ENCODE measurements around the gene LDB2. TPM values are rescaled to one million over a fixed set of nuclear protein-coding genes. Genes with fewer than 3 reads are reported as not detected.
"Not testable (repeated sequence)": the region's sequence is repeated elsewhere in the genome, so short reads cannot be mapped to it uniquely, and the experiment has no call there.

LDB2 gene
- total RNA-seq, 2 donors from 2014 or later, result 31.0 to 34.1 TPM

DNA sequence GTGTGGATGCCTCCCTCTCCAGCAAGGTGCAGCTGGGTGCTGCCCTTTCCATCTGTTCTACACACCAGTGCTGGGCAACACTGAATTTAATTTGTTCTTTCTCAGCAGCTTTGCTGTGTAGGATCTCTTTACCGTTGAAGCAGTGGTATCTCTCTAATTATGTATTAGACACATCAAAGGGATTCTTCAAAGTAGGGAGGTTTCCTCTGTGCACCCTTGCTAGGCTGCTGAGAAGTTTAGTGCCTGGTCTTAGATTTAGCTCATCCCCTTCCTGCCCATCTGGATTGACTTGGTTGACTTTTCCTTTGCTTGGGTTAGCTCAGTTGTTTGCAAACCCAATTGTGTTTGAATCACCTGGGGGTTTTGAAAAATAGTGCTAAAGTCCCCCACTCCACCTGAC is 27.8 kb upstream of the LDB2 start:
- no peak for ATAC-seq (ENCODE audit: insufficient number of reproducible peaks, low FRiP score, low read depth)
- no peak for TF ChIP-seq CTCF (IDR thresholded peaks at IDR 0.05)
- no peaks in the 10 kb centered on the region for H3K36me3 ChIP-seq
- no peaks in the 10 kb centered on the region for H3K4me1 ChIP-seq (ENCODE audit: control insufficient read depth in 1 of 2, low read depth in 2 of 2)
- no peaks in the 10 kb centered on the region for H3K9me3 ChIP-seq
- DNase-seq (ENCODE audit: low spot score), result no peak
- H3K27me3 ChIP-seq (replicated peaks; ENCODE audit: insufficient read depth), result no peaks in the 10 kb centered on the region
- no peak overlapping the region for H3K27ac ChIP-seq
- H3K4me3 ChIP-seq, result no peak overlapping the region

- not testable (repeated sequence) for DNase-seq (ENCODE audit: low spot score); H3K27ac ChIP-seq; H3K36me3 ChIP-seq; H3K4me1 ChIP-seq (ENCODE audit: control insufficient read depth in 1 of 2, low read depth in 2 of 2); H3K9me3 ChIP-seq; H3K27me3 ChIP-seq (replicated peaks; ENCODE audit: insufficient read depth); H3K4me3 ChIP-seq; ATAC-seq (ENCODE audit: insufficient number of reproducible peaks, low FRiP score, low read depth)
Measured at GRCh38 chr4:16918716-16919115, 20.3 kb upstream of the LDB2 start.

DNA sequence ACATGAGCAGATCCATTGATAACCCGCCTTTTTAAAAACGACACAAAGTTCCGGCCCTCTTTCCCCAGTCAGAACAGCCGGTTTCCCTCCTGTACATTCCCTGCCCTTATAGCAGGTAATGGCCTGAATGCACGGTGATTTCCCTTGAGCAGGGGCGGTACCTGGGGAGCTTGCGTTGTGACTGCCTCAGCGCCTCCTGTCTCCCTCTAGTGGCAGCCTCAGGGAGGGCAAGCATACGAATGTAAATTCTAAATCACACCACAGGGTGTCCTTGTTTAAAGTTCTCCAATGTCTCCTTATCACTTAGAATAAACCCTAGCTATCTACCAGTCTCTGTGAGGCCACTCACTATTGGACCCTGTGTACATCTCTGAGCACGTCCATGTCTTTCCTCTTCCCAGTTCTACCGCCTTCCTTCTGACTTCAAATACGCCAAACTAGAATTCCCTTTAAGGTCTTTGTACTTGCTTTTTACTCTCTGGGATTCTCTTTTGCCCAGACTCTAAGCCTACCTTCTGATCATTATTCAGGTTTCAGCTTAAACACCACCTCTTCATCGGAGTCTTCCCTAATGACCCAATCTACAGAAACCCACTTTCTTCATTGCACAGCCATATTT is 18.4 kb upstream of the LDB2 start:
- H3K4me3 ChIP-seq, result no peak overlapping the region
- H3K4me1 ChIP-seq (ENCODE audit: control insufficient read depth in 1 of 2, low read depth in 2 of 2), result no peaks in the 10 kb centered on the region
- no peaks in the 10 kb centered on the region for H3K36me3 ChIP-seq
- no peaks in the 10 kb centered on the region for H3K27me3 ChIP-seq (replicated peaks; ENCODE audit: insufficient read depth)
- H3K9me3 ChIP-seq, result no peaks in the 10 kb centered on the region
- H3K27ac ChIP-seq, result no peak overlapping the region
- DNase-seq (ENCODE audit: low spot score), result no peak
- TF ChIP-seq CTCF (IDR thresholded peaks at IDR 0.05), result peak; percentile 51
- no peak for ATAC-seq (ENCODE audit: insufficient number of reproducible peaks, low FRiP score, low read depth)

DNA sequence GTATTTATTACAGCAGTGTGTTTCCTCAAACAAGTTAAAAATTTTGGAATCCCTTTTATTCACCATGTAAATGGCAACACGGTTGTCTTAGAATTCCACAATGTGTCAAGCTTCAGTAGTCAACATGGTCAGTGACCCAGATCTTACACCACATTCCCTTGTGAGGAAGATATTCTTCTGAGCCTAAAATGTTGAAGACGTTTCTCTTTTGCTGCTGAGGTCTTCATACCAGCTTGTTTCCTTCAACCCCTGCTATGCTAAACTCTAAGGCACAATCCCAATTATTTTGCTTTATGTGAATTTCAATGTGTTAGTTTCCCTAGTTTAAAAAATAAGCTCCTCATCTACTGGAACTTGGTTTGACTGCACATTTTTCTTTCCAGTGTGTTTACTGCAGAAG is 17.6 kb upstream of the LDB2 start:
- H3K27me3 ChIP-seq (replicated peaks; ENCODE audit: insufficient read depth), result no peaks in the 10 kb centered on the region
- H3K4me1 ChIP-seq (ENCODE audit: control insufficient read depth in 1 of 2, low read depth in 2 of 2), result no peaks in the 10 kb centered on the region
- no peaks in the 10 kb centered on the region for H3K36me3 ChIP-seq
- H3K9me3 ChIP-seq, result no peaks in the 10 kb centered on the region
- ATAC-seq (ENCODE audit: insufficient number of reproducible peaks, low FRiP score, low read depth) (no peak), DNase-seq (ENCODE audit: low spot score) (no peak)
- H3K27ac ChIP-seq, result no peak overlapping the region
- H3K4me3 ChIP-seq, result no peak overlapping the region
- no peak for TF ChIP-seq CTCF (IDR thresholded peaks at IDR 0.05)

DNA sequence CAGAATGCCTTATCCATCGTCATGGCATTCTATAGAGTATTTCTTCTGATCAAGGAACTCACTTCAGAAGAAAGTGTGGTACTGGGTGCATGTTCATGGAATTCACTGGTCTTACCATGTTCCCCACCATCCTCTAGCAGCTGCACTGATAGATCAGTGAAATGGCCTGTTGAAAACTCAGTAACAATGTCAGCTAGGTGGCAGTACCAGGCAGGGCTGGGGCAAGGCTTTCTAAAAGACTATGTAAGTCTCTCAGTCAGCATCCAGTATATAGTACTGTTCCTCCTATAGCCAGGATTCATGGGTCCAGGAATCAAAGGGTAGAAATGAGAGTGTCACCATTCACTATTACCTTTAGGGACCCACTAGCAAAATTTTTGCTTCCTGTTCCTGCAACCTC is 15.8 kb upstream of the LDB2 start:
- no peaks in the 10 kb centered on the region for H3K9me3 ChIP-seq
- TF ChIP-seq CTCF (IDR thresholded peaks at IDR 0.05), result peak; percentile 25
- DNase-seq (ENCODE audit: low spot score), result no peak
- no peak for ATAC-seq (ENCODE audit: insufficient number of reproducible peaks, low FRiP score, low read depth)
- H3K4me1 ChIP-seq (ENCODE audit: control insufficient read depth in 1 of 2, low read depth in 2 of 2), result no peaks in the 10 kb centered on the region
- H3K36me3 ChIP-seq, result no peaks in the 10 kb centered on the region
- H3K4me3 ChIP-seq, result no peak overlapping the region
- H3K27ac ChIP-seq, result no peak overlapping the region
- H3K27me3 ChIP-seq (replicated peaks; ENCODE audit: insufficient read depth), result no peaks in the 10 kb centered on the region

DNA sequence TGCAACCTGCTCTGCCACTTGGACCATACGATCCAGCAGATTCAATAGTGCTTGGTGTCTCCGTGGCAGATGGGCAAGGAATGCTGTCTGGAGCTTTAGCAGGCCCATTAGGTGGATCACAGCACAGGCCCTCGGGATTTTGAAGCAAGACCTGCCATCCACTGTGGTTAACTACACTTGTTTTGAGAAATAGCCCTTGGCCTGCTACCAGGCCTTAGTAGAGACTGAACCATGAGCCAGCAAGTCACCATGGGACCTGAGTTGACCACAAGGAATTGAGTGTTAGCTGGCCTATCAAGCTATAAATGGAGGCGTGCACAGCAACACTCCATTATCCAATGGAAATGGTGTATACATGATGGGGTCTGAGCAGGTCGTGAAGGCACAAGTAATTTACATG is 14.5 kb upstream of the LDB2 start:
- Histone ChIP-seq H3K4me3 (no peak overlapping the region), H3K27me3 (replicated peaks; ENCODE audit: insufficient read depth) (no peaks in the 10 kb centered on the region), H3K9me3 (no peaks in the 10 kb centered on the region), H3K27ac (no peak overlapping the region), H3K4me1 (ENCODE audit: control insufficient read depth in 1 of 2, low read depth in 2 of 2) (no peaks in the 10 kb centered on the region), H3K36me3 (no peaks in the 10 kb centered on the region)
- DNase-seq (ENCODE audit: low spot score) (no peak), ATAC-seq (ENCODE audit: insufficient number of reproducible peaks, low FRiP score, low read depth) (no peak)
- no peak for TF ChIP-seq CTCF (IDR thresholded peaks at IDR 0.05)
